WERI-Rb-1 (cell line): ENCODE results near the gene TGM2.

Source experiments
- DNase-seq: peaks from one replicate; pipeline ENCODE4 v3.0.0-alpha.2; 2020
- H3K27ac ChIP-seq: fragments of 250-450 bp; sonication (Bioruptor Pico); 2 replicates; pipeline ENCODE4 v1.5.1; 2020; ENCODE audit warnings: mild to moderate bottlenecking, moderate library complexity
- H3K27me3 ChIP-seq: fragments of 250-450 bp; sonication (Bioruptor Pico); 2 replicates; pipeline ENCODE4 v1.5.1; 2021; ENCODE audit warnings: mild to moderate bottlenecking, low read depth, moderate library complexity; ENCODE audit not compliant: insufficient read depth, severe bottlenecking
- H3K36me3 ChIP-seq: fragments of 250-450 bp; sonication (Bioruptor Pico); 2 replicates; pipeline ENCODE4 v1.5.1; 2020; ENCODE audit warnings: mild to moderate bottlenecking, moderate library complexity
- H3K4me3 ChIP-seq: 2 replicates; pipeline ENCODE4 v1.5.1; 2011; ENCODE audit warnings: low read depth, mild to moderate bottlenecking, control low read depth, low read length
- H3K9me3 ChIP-seq: fragments of 250-450 bp; sonication (Bioruptor Pico); 2 replicates; pipeline ENCODE4 v1.5.1; 2021; ENCODE audit warnings: mild to moderate bottlenecking, moderate library complexity; ENCODE audit not compliant: severe bottlenecking
- CTCF ChIP-seq: IDR thresholded peaks from 2 replicates; pipeline ENCODE4 v1.5.1; 2011; ENCODE audit warnings: low read depth, mild to moderate bottlenecking, control low read depth, inconsistent platforms, low read length

TGM2 gene

GRCh38 chr20:38135271-38135650, 29.8 kb downstream of the TGM2 start:
- Histone ChIP-seq H3K4me3 (no peak overlapping the region), H3K36me3 (no peaks in the 10 kb centered on the region), H3K9me3 (no peaks in the 10 kb centered on the region), H3K27me3 (no peaks in the 10 kb centered on the region), H3K27ac (no peak overlapping the region)
- no peak for TF ChIP-seq CTCF
- no peak for DNase-seq

DNA sequence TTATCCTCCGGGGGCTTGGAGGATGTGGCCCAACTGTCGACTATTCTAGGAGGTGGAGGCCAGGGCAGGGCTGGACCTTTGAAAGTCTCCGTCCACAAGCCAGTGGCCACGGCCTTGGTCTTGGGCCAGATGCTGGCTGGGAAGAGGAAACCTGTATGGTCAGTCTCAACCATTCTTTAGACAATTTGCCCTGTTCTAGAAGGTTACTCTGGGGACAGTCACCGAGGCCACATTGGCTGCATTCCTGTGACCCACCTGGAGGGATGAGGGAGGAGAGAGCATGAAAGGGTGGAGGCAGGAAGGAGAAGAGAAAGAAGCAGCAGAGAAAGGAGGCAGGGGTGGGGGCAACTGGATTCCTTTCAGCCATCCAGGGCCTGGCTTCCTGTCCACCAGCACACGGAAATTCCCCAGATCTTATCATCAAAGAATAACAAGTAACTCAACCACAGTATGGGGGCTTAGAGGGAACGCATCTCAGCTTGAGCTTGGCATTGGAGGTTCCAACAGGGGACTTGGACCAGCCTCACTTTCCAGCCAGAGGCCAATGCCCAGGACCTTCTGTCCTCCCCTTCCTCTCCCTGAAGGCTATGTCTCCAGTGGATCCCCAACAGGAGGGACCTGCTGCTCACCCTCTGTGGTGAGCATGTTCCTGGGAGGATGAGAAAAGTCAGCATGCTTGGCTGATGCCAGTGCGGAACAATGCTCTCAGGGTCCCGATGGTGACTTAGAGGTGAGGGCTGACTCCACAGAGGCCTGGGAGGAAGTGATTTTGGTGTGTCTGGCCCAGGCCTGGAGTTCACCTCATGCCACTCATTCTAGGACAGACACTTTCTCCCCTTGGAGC, 30.4 kb downstream of the TGM2 start:
- no peak for DNase-seq

GRCh38 chr20:38133680-38134426, 31.2 kb downstream of the TGM2 start:
- Histone ChIP-seq H3K27ac (no peak overlapping the region), H3K27me3 (no peaks in the 10 kb centered on the region), H3K36me3 (no peaks in the 10 kb centered on the region), H3K4me3 (no peak overlapping the region), H3K9me3 (no peaks in the 10 kb centered on the region)
- DNase-seq = no peak
- no peak for TF ChIP-seq CTCF

More for the DNA sequence above, 30.4 kb downstream of the TGM2 start:
- Histone ChIP-seq H3K9me3 (no peaks in the 10 kb centered on the region), H3K27me3 (no peaks in the 10 kb centered on the region), H3K27ac (no peak overlapping the region), H3K4me3 (no peak overlapping the region), H3K36me3 (no peaks in the 10 kb centered on the region)
- TF ChIP-seq CTCF = no peak

DNA sequence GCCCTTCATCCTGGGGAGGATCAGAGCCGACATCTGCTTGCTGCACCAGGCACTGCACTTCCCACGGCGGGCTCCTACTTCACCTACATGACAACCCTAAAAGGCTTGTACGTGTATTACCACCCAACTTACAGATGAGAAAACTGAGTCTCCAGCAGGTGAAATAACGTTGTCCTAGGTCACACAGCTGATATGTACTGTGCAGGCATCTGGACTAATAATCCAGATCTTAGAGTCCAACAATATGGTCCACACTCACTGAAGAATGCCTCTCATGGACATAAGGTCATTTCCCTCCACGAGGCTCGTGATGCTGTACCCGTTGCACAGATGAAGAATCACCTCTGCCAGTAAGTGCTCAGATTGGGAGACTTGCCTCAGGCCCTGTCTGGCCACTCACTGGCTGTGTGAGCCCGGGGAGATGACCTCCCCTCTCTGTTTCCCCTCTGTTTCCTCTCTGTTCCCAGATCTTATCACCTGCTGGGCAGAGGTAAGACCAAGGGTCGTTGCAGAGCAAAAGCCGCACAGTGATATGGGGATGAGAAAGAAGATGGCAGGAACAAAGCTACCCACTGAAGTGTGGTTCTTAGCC, 32.1 kb downstream of the TGM2 start:
- Histone ChIP-seq H3K36me3 (no peaks in the 10 kb centered on the region), H3K9me3 (no peaks in the 10 kb centered on the region), H3K4me3 (no peak overlapping the region), H3K27ac (no peak overlapping the region), H3K27me3 (no peaks in the 10 kb centered on the region)
- no peak for DNase-seq
- no peak for TF ChIP-seq CTCF

DNA sequence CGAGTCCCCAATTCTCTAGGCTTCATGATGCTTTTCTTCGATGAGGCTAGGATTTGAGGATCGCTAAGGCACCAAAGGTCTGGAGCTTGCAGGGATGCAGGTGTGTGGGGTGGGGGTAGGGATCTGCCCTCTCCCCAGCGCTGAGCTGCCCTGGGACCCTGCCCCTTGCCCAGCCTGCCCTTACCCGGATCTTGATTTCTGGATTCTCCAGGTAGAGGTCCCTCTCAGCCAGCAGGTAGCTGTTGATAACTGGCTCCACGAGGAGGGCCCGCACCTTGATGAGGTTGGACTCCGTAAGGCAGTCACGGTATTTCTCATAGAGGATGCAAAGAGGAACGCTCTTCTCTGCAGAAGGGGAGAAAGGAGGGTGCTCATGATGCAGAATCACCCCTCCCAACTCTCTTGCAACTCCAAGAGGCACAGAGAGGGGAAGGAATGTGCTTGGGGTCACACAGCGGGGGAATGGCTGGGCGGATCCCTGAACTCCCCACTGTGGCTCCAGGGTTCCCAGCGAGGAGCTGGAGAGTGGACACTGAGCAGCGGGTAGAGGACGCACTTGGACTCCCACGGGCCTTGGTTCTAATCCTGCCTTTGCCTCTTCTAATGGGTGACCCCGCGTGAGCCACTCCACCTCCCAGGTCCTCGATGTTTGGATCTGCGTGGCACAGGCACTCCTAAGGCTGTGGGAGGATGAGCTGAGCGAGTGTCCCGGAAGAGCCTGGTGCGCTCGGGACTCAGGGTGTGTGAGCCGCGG, 32.7 kb downstream of the TGM2 start:
- Histone ChIP-seq H3K27ac (no peak overlapping the region), H3K9me3 (no peaks in the 10 kb centered on the region), H3K27me3 (no peaks in the 10 kb centered on the region), H3K36me3 (no peaks in the 10 kb centered on the region), H3K4me3 (no peak overlapping the region)
- no peak for TF ChIP-seq CTCF
- DNase-seq = no peak
